ENCODE measurements around the gene ASPDH.
A peak's percentile ranks its signal among the peaks of the same experiment; 100 is the strongest.
"Not testable (repeated sequence)": the region's sequence is repeated elsewhere in the genome, so short reads cannot be mapped to it uniquely, and the experiment has no call there.

ASPDH gene

GRCh38 chr19:50476224-50476906 is 37.3 kb downstream of the ASPDH start, which contains the start of the genes EMC10 and GARIN5A:
EMC10 (plus strand) TSS chr19:50476507; CDS start chr19:50476545, 38 bp downstream.
GARIN5A (minus strand) TSS chr19:50476848; CDS start chr19:50476388, 460 bp downstream.
- peak; percentile 94 for DNase-seq

GRCh38 chr19:50475736-50476223 is 37.9 kb downstream of the ASPDH start:
- no peak for DNase-seq

- DNase-seq = no peak
These were observed 38.6 kb downstream of the ASPDH start for GRCh38 chr19:50475101-50475568.

- not testable (repeated sequence) for DNase-seq
These were observed 40.4 kb downstream of the ASPDH start for GRCh38 chr19:50473336-50473735.

- DNase-seq = no peak
These were observed 44.9 kb downstream of the ASPDH start for GRCh38 chr19:50468818-50469217.

GRCh38 chr19:50467566-50467965 is 46.1 kb downstream of the ASPDH start:
- DNase-seq = no peak

GRCh38 chr19:50466706-50467039 is 47.0 kb downstream of the ASPDH start:
- DNase-seq = no peak

- no peak for DNase-seq
These were observed 47.6 kb downstream of the ASPDH start for GRCh38 chr19:50465986-50466705.

GRCh38 chr19:50465000-50465399 is 48.7 kb downstream of the ASPDH start:
- DNase-seq = no peak

GRCh38 chr19:50464348-50464747 is 49.4 kb downstream of the ASPDH start:
- DNase-seq = no peak

GRCh38 chr19:50462970-50463369 is 50.7 kb downstream of the ASPDH start:
- DNase-seq = no peak
